HCT116 (cell line): ENCODE measurements around the gene CTBP2. TPM values are rescaled to one million over a fixed set of nuclear protein-coding genes. Genes with fewer than 3 reads are reported as not detected.

Source experiments
- ATAC-seq: fragments of 200-7000 bp; cut with Tn5 transposase; 2 replicates; pipeline ENCODE4 v1.9.1; 2020; ENCODE audit warnings: mild to moderate bottlenecking, moderate library complexity
- BruUV-seq: library from RNA; stranded (reverse); fragments of 400-500 nt; replicated peaks from 2 replicates; lab custom pipeline; 2021; lab: Mats Ljungman, UMichigan
- CTCF ChIA-PET: fragments of 300-600 bp; sonication (Branson Sonifier 250); formaldehyde crosslinking; loops from one replicate; lab custom pipeline; 2021; ENCODE audit warnings: antibody characterized with exemption; lab: Charles Lee
- POLR2A ChIA-PET: fragments of 300-600, 350-600 bp; sonication (Branson Sonifier 250); formaldehyde crosslinking; loops from one replicate; lab custom pipeline; 2021; ENCODE audit warnings: antibody characterized with exemption; lab: Charles Lee
- RAD21 ChIA-PET, 2 experiments: fragments of 300-600 bp; sonication (Branson Sonifier 250); formaldehyde crosslinking; loops; one replicate each; lab custom pipeline; 2023; ENCODE audit warnings: low total read pairs in 2 of 2; ENCODE audit not compliant: uncharacterized antibody in 2 of 2, unreplicated experiment in 2 of 2, low non-redundant PET in 1 of 2; lab: Charles Lee
- DNase-seq: peaks from one replicate; pipeline ENCODE4 v3.0.0-alpha.2; 2010; ENCODE audit warnings: low read depth, low spot score
- H2AFZ ChIP-seq: fragments of 200-600 bp; shearing (Covaris generic), sonication (generic); 2 replicates; pipeline ENCODE4 v1.6.1; 2017; ENCODE audit warnings: low read depth, mixed run types, mixed read lengths, antibody characterized with exemption, low read length; ENCODE audit not compliant: poor library complexity, severe bottlenecking
- H3K27ac ChIP-seq: 2 replicates; pipeline ENCODE4 v1.5.1; 2012; ENCODE audit warnings: low read depth, low read length
- H3K27me3 ChIP-seq: fragments of 200-600 bp; sonication (generic); 2 replicates; pipeline ENCODE4 v1.6.1; 2016; ENCODE audit warnings: mixed run types, low read length, mixed read lengths; ENCODE audit not compliant: insufficient read depth
- H3K36me3 ChIP-seq, 2 experiments: fragments of 200-500 bp in 1 of 2; fragments of 200-600 bp in 1 of 2; sonication (Bioruptor generic) in 1 of 2; sonication (generic) in 1 of 2; 2 replicates each; pipeline versions ENCODE4 v1.5.1 to v1.6.1; 2014 to 2016; ENCODE audit warnings: low read length in 2 of 2, inconsistent platforms in 1 of 2, mixed read lengths in 1 of 2, mixed run types in 1 of 2; ENCODE audit not compliant: insufficient read depth in 2 of 2, control insufficient read depth in 1 of 2
- H3K4me1 ChIP-seq, 2 experiments: fragments of 200-600 bp in 1 of 2; sonication (generic) in 1 of 2; 2 replicates each; pipeline versions ENCODE4 v1.5.1 to v1.6.1; 2012 to 2017; ENCODE audit warnings: low read length in 2 of 2, inconsistent platforms in 1 of 2, mild to moderate bottlenecking in 1 of 2, mixed read lengths in 1 of 2, mixed run types in 1 of 2, moderate library complexity in 1 of 2; ENCODE audit not compliant: insufficient read depth in 2 of 2, control insufficient read depth in 1 of 2
- H3K4me2 ChIP-seq: fragments of 200-600 bp; sonication (generic); 2 replicates; pipeline ENCODE4 v1.6.1; 2017; ENCODE audit warnings: mixed run types, low read length, mixed read lengths
- H3K4me3 ChIP-seq, 2 experiments: fragments of 200-600 bp in 1 of 2; sonication (generic) in 1 of 2; replicated peaks in 1 of 2; 2 replicates each; pipeline ENCODE4 v1.5.1; 2011 to 2016; ENCODE audit warnings: low read length in 2 of 2, control low read depth in 1 of 2, low read depth in 1 of 2, mild to moderate bottlenecking in 1 of 2, mixed read lengths in 1 of 2, mixed run types in 1 of 2
- H3K79me2 ChIP-seq: fragments of 200-600 bp; sonication (generic); 2 replicates; pipeline ENCODE4 v1.6.1; 2017; ENCODE audit warnings: mild to moderate bottlenecking, mixed run types, low read length, moderate library complexity, mixed read lengths; ENCODE audit not compliant: insufficient read depth
- H3K9ac ChIP-seq: fragments of 200-600 bp; sonication (generic); 2 replicates; pipeline ENCODE4 v1.6.1; 2016; ENCODE audit warnings: low read length, mixed read lengths
- H3K9me2 ChIP-seq: fragments of 200-600 bp; sonication (generic), shearing (Covaris generic); 2 replicates; pipeline ENCODE4 v1.6.1; 2017; ENCODE audit warnings: mixed run types, mild to moderate bottlenecking, moderate library complexity; ENCODE audit not compliant: insufficient read depth
- H3K9me3 ChIP-seq, 2 experiments: fragments of 200-500 bp in 1 of 2; fragments of 200-600 bp in 1 of 2; sonication (Bioruptor generic) in 1 of 2; sonication (generic) in 1 of 2; 2 replicates each; pipeline ENCODE4 v1.6.1; 2014 to 2017; ENCODE audit warnings: low read length in 2 of 2, mixed read lengths in 2 of 2, inconsistent platforms in 1 of 2, low read depth in 1 of 2, mild to moderate bottlenecking in 1 of 2, mixed run types in 1 of 2, moderate library complexity in 1 of 2; ENCODE audit not compliant: control insufficient read depth in 1 of 2, insufficient read depth in 1 of 2
- H4K20me1 ChIP-seq: fragments of 200-600 bp; sonication (generic), shearing (Covaris generic); 2 replicates; pipeline ENCODE4 v1.6.1; 2017; ENCODE audit warnings: mixed run types, mild to moderate bottlenecking, moderate library complexity; ENCODE audit not compliant: insufficient read depth
- ATF3 ChIP-seq: IDR thresholded peaks from 2 replicates; pipeline ENCODE4 v1.6.1; 2012
- CBX3 ChIP-seq: IDR thresholded peaks from 2 replicates; pipeline ENCODE4 v1.6.1; 2012; ENCODE audit warnings: low read depth
- CEBPB ChIP-seq: IDR thresholded peaks from 2 replicates; pipeline ENCODE4 v1.6.1; 2012; ENCODE audit warnings: low read depth
- ELF1 ChIP-seq: IDR thresholded peaks from 2 replicates; pipeline ENCODE4 v1.6.1; 2012; ENCODE audit warnings: low read depth, borderline replicate concordance
- EZH2 ChIP-seq: fragments of 200-600 bp; sonication (generic); IDR thresholded peaks from 2 replicates; pipeline ENCODE4 v1.6.1; 2017; ENCODE audit warnings: antibody characterized with exemption, mixed run types
- EZH2phosphoT487 ChIP-seq: fragments of 200-600 bp; IDR thresholded peaks from 2 replicates; pipeline ENCODE4 v1.6.1; 2018; ENCODE audit warnings: antibody characterized with exemption, borderline replicate concordance
- FOSL1 ChIP-seq: IDR thresholded peaks from 2 replicates; pipeline ENCODE4 v1.6.1; 2012; ENCODE audit warnings: low read depth
- MAX ChIP-seq: IDR thresholded peaks from 2 replicates; pipeline ENCODE4 v1.6.1; 2012
- POLR2A ChIP-seq: IDR thresholded peaks from 2 replicates; pipeline ENCODE4 v1.7.0; 2011; ENCODE audit warnings: borderline replicate concordance; ENCODE audit not compliant: insufficient read depth, insufficient read length; ENCODE audit errors: extremely low read depth
- POLR2AphosphoS5 ChIP-seq: IDR thresholded peaks from 2 replicates; pipeline ENCODE4 v1.6.1; 2011; ENCODE audit warnings: mild to moderate bottlenecking, low read depth, low read length, moderate library complexity
- RAD21 ChIP-seq: IDR thresholded peaks from 2 replicates; pipeline ENCODE4 v1.6.1; 2012; ENCODE audit warnings: low read depth, mild to moderate bottlenecking
- SIN3A ChIP-seq: IDR thresholded peaks from 2 replicates; pipeline ENCODE4 v1.6.1; 2012; ENCODE audit warnings: low read depth
- SP1 ChIP-seq: IDR thresholded peaks from 2 replicates; pipeline ENCODE4 v1.6.1; 2012; ENCODE audit warnings: low read depth
- SRF ChIP-seq: IDR thresholded peaks from 2 replicates; pipeline ENCODE4 v1.6.1; 2012; ENCODE audit warnings: low read depth
- TCF7L2 ChIP-seq: IDR thresholded peaks from 2 replicates; pipeline ENCODE4 v1.7.0; 2011; ENCODE audit warnings: borderline replicate concordance, inconsistent platforms; ENCODE audit not compliant: insufficient read depth, insufficient read length; ENCODE audit errors: extremely low read depth
- YY1 ChIP-seq: IDR thresholded peaks from 2 replicates; pipeline ENCODE4 v1.6.1; 2011; ENCODE audit warnings: low read length, low read depth, moderate library complexity, mild to moderate bottlenecking; ENCODE audit not compliant: insufficient replicate concordance; ENCODE audit errors: extremely low read depth
- ZBTB33 ChIP-seq: IDR thresholded peaks from 2 replicates; pipeline ENCODE4 v1.6.1; 2011; ENCODE audit warnings: mild to moderate bottlenecking, low read length, moderate library complexity; ENCODE audit not compliant: insufficient replicate concordance; ENCODE audit errors: extremely low read depth
- ZNF274 ChIP-seq: fragments of 200-500 bp; sonication (Bioruptor generic); IDR thresholded peaks from 2 replicates; pipeline ENCODE4 v1.6.1; 2014; ENCODE audit warnings: mild to moderate bottlenecking, low read depth, low read length, inconsistent platforms
- intact Hi-C: fragments of 100-400 bp; cut with micrococcal nuclease; formaldehyde crosslinking; loops from 2 replicates; pipeline ENCODE4 v1.10.0; 2022
- total RNA-seq: library from RNA; stranded (reverse); gene quantifications from one replicate; pipeline ENCODE4 v1.2.1, GENCODE V29; 2021; ENCODE audit not compliant: unreplicated experiment
- TF ChIP-seq, protein P1 (sequence below), 3 experiments: fragments of 200-600 bp in 1 of 3; sonication (generic) in 1 of 3; IDR thresholded peaks in 2 of 3; conservative IDR thresholded peaks in 1 of 3; 2 replicates each; pipeline ENCODE4 v1.5.1; 2012 to 2017; ENCODE audit warnings: low read depth in 2 of 3, low read length in 2 of 3, antibody characterized with exemption in 1 of 3, borderline replicate concordance in 1 of 3, control low read depth in 1 of 3, mild to moderate bottlenecking in 1 of 3, mixed read lengths in 1 of 3, mixed run types in 1 of 3, moderate library complexity in 1 of 3; ENCODE audit not compliant: insufficient read depth in 1 of 3
- TF ChIP-seq, protein P2 (sequence below): IDR thresholded peaks from 2 replicates; pipeline ENCODE4 v1.6.1; 2012; ENCODE audit warnings: low read depth

The CTBP2 gene
- total RNA-seq, 1 experiment from 2014 or later = 144 TPM

GRCh38 chr10:125114761-125115391, 45.5 kb downstream of the CTBP2 start:
- ChIA-PET POLR2A (no interaction called here), CTCF (no interaction called here), RAD21 (no interaction called here)
- H4K20me1 ChIP-seq = peaks cover 11% of the 10 kb centered on the region; the same call in 1 of the 2 replicates
- no peak overlapping the region for H3K27ac ChIP-seq
- no peak overlapping the region for H3K4me3 ChIP-seq
- H3K9me3 ChIP-seq = no peaks in the 10 kb centered on the region
- H3K36me3 ChIP-seq = peaks cover 0 to 3% of the 10 kb centered on the region in 2 experiments; a peak in 1 of 4 replicates
- intact Hi-C loops = no loop called here
- no peak for TF ChIP-seq CEBPB
- no peak for TF ChIP-seq ZNF274
- TF ChIP-seq FOSL1 = no peak
- TF ChIP-seq CBX3 = no peak
- no peak for TF ChIP-seq RAD21
- TF ChIP-seq ATF3 = no peak
- no peak for TF ChIP-seq YY1
- no peak for TF ChIP-seq ELF1
- no peak for TF ChIP-seq POLR2A
- TF ChIP-seq POLR2AphosphoS5 = no peak
- TF ChIP-seq TCF7L2 = no peak
- TF ChIP-seq MAX = no peak
- TF ChIP-seq EZH2 = no peak
- TF ChIP-seq EZH2phosphoT487 = no peak
- TF ChIP-seq, protein P1, sequence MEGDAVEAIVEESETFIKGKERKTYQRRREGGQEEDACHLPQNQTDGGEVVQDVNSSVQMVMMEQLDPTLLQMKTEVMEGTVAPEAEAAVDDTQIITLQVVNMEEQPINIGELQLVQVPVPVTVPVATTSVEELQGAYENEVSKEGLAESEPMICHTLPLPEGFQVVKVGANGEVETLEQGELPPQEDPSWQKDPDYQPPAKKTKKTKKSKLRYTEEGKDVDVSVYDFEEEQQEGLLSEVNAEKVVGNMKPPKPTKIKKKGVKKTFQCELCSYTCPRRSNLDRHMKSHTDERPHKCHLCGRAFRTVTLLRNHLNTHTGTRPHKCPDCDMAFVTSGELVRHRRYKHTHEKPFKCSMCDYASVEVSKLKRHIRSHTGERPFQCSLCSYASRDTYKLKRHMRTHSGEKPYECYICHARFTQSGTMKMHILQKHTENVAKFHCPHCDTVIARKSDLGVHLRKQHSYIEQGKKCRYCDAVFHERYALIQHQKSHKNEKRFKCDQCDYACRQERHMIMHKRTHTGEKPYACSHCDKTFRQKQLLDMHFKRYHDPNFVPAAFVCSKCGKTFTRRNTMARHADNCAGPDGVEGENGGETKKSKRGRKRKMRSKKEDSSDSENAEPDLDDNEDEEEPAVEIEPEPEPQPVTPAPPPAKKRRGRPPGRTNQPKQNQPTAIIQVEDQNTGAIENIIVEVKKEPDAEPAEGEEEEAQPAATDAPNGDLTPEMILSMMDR (IDR thresholded peaks at IDR 0.05 in 2 of 3, conservative IDR thresholded peaks at IDR 0.05 in 1 of 3; ENCODE audit: borderline replicate concordance in 1 of 3, insufficient read depth in 1 of 3, low read depth in 2 of 3, low read length in 2 of 3) = no peak
- TF ChIP-seq SIN3A = no peak
- TF ChIP-seq SP1 = no peak
- TF ChIP-seq SRF = no peak
- TF ChIP-seq, protein P2, sequence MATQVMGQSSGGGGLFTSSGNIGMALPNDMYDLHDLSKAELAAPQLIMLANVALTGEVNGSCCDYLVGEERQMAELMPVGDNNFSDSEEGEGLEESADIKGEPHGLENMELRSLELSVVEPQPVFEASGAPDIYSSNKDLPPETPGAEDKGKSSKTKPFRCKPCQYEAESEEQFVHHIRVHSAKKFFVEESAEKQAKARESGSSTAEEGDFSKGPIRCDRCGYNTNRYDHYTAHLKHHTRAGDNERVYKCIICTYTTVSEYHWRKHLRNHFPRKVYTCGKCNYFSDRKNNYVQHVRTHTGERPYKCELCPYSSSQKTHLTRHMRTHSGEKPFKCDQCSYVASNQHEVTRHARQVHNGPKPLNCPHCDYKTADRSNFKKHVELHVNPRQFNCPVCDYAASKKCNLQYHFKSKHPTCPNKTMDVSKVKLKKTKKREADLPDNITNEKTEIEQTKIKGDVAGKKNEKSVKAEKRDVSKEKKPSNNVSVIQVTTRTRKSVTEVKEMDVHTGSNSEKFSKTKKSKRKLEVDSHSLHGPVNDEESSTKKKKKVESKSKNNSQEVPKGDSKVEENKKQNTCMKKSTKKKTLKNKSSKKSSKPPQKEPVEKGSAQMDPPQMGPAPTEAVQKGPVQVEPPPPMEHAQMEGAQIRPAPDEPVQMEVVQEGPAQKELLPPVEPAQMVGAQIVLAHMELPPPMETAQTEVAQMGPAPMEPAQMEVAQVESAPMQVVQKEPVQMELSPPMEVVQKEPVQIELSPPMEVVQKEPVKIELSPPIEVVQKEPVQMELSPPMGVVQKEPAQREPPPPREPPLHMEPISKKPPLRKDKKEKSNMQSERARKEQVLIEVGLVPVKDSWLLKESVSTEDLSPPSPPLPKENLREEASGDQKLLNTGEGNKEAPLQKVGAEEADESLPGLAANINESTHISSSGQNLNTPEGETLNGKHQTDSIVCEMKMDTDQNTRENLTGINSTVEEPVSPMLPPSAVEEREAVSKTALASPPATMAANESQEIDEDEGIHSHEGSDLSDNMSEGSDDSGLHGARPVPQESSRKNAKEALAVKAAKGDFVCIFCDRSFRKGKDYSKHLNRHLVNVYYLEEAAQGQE = no peak
- no peak for TF ChIP-seq ZBTB33
- no TSS peak for BruUV-seq
- H3K9ac ChIP-seq = no peak overlapping the region
- H3K9me2 ChIP-seq = no peaks in the 10 kb centered on the region
- ATAC-seq (no peak), DNase-seq (no peak)
- H3K4me2 ChIP-seq = no peak overlapping the region
- peaks cover 4 to 23% of the 10 kb centered on the region in 2 experiments for H3K4me1 ChIP-seq
- H3K79me2 ChIP-seq = peaks cover 93% of the 10 kb centered on the region
- no peak overlapping the region for H2AFZ ChIP-seq
- no peaks in the 10 kb centered on the region for H3K27me3 ChIP-seq
